Hepatocyte (in vitro differentiated cells): ENCODE measurements around the gene ARHGAP30.

Experiments
- CTCF ChIP-seq: fragments of 200-600 bp; sonication (generic); IDR thresholded peaks from 2 replicates; pipeline ENCODE4 v1.5.1; 2016; ENCODE audit warnings: antibody characterized with exemption, mild to moderate bottlenecking; ENCODE audit not compliant: poor library complexity
- EZH2 ChIP-seq: fragments of 200-600 bp; sonication (generic); IDR thresholded peaks from 2 replicates; pipeline ENCODE4 v1.6.1; 2016; ENCODE audit warnings: antibody characterized with exemption, mild to moderate bottlenecking, borderline replicate concordance

GRCh38 chr1:161084597-161084988 is 14.9 kb upstream of the ARHGAP30 start:
- TF ChIP-seq CTCF (no peak), EZH2 (no peak)
